Left ventricle myocardium superior (tissue), 1 donor: Measurements from ENCODE around the gene TMEM53. TPM values are rescaled to one million over a fixed set of nuclear protein-coding genes. Genes with fewer than 3 reads are reported as not detected.

Experiments
- ATAC-seq: fragments of 200-7000 bp; cut with Tn5 transposase; one replicate; pipeline ENCODE4 v1.9.1; 2020; ENCODE audit warnings: mild to moderate bottlenecking, moderate library complexity
- DNase-seq: peaks from one replicate; pipeline ENCODE4 v3.0.0-alpha.2; 2020
- intact Hi-C: fragments of 100-400 bp; cut with micrococcal nuclease; formaldehyde crosslinking; loops from one replicate; pipeline ENCODE4 v1.11.0; 2022
- long read RNA-seq: library from polyadenylated mRNA; unstranded; transcript quantifications from one replicate; pipeline ENCODE4 v2.0.0, GENCODE V29; 2021
- total RNA-seq: library from RNA; stranded (reverse); fragmentation: NEBNext Ultra II Directional; extraction: Animal tissue kit (Norgen Biotek cat#: 25700); gene quantifications from one replicate; pipeline ENCODE4 v1.2.1, GENCODE V29; 2021
- donor health status: DM: no; HTN: yes; CAD: no; lungs with severe emphysema.

TMEM53 gene
- total RNA-seq = 9.1 TPM
- long read RNA-seq, transcript TMEM53-202 (3 exons, 2,310 nt) = major isoform, 5 of 18 reads
- long read RNA-seq, partial matches to known transcripts = 2 of 18 reads
- long read RNA-seq, other reads (novel, unspliced or antisense) = 4 of 18 reads

DNA sequence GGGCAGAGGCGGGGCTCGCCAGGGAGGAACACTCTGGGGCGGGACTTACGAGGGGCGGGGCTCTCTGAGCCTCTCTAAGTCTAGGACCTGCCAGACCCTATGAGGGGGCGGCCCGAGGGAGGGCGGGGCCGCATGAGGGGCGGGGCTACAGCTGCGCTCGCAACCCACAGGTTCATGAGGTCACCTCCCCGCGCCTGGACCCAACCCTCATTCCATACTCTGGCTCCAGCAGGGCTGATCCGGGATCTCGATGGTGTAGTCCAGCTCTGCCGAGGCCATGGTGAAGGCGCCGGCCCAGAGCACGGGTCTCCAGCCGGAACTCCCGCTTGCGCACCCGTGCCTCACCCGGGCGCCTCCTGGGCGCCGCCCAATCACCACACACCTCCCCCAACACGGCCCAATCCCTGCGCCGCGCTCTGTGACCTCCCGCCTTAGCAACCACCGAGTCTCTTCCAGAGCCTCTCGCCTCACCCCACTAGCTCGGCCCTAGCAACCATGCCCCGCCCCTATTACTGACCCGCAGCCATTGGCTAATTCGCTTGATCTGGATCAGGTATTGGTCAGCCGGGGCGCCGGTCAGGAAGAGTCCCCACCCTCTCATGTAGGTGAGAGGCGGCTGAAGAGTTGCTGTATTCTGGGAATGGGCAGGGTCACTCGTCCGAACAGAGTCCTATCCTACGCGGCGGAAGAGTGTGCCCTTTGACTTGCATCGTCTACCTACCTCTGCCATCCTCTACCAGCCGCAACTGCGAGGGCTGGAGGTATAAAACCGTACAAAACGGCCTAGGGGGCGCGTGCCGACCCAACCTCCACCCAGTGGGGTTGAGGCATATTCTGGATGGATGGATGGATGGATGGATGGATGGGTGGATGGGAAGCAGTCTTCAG lies at the start of gene TMEM53, which contains the start of gene ARMH1:
TSS of gene TMEM53 (minus strand) at position 369 of the 888 bp plus-strand sequence. CDS start at position 279, 90 bp downstream.
TSS of gene ARMH1 (plus strand) at position 602 of the 888 bp plus-strand sequence. CDS start 14,984 bp downstream, outside the sequence.
- ATAC-seq (peak; percentile 96), DNase-seq (peak; percentile 99)
- intact Hi-C loops = no loop called here

DNA sequence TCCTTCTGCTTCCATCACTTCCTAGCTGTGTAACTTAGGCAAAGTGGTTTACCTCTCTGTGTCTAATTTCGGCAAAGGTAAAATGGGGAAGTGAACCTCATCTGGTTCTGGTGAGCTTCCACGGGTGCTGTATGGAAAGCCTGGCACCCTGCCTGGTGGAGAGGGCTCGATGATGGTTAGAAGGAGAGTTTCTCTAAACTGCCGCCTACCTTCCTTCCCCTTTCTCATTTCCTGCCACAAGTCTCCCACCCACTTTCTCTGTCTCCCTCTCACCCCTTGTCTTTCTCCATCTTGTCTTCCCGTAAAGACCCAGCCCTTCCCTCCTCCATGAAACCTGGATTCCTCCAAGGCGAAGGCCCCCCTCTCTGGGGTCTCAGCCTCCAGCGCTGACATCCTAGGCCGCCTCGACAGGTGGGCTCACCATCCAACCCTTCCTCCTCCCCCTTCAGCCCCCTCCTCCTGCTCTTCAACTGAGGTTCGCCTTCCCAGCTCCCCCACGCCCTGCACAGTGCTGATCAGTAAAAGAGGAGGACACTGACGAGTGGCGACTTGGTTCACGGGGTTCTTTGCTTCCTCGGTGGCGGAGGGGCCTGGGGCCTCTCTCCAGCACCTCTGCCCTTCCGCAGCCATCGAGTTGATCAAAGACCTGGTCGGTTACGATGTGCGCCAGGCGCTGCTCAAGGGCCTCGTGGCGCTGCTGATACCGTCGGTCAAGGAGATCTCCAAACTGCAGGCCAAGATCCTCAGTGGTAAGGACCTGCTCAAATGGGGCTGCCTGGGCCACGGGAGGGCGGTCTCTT lies 49.4 kb upstream of the TMEM53 start:
- peak; percentile 46 for DNase-seq
- intact Hi-C loops = no loop called here

DNA sequence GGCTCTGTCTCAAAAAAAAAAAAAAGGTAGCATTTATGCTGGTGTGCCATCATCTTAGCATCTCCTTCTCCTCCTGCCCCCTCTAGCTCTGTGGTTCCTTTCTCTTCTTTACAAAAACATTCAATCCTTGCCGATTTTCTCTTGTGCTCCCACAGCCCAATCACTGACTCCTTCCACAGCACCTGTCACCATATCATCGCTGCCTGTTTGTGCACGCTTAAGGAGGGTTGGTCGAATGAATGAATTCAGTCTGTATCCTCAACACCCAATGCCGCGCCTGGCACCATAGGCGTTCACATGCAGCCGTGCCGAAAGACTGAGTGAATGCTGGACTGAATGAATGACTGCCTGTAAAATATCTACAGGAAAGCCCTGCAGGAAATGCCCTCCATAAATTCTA lies 48.8 kb upstream of the TMEM53 start:
- DNase-seq (no peak), ATAC-seq (no peak)
- intact Hi-C loops = no loop called here

More for the DNA sequence above, 49.4 kb upstream of the TMEM53 start:
- ATAC-seq = no peak

DNA sequence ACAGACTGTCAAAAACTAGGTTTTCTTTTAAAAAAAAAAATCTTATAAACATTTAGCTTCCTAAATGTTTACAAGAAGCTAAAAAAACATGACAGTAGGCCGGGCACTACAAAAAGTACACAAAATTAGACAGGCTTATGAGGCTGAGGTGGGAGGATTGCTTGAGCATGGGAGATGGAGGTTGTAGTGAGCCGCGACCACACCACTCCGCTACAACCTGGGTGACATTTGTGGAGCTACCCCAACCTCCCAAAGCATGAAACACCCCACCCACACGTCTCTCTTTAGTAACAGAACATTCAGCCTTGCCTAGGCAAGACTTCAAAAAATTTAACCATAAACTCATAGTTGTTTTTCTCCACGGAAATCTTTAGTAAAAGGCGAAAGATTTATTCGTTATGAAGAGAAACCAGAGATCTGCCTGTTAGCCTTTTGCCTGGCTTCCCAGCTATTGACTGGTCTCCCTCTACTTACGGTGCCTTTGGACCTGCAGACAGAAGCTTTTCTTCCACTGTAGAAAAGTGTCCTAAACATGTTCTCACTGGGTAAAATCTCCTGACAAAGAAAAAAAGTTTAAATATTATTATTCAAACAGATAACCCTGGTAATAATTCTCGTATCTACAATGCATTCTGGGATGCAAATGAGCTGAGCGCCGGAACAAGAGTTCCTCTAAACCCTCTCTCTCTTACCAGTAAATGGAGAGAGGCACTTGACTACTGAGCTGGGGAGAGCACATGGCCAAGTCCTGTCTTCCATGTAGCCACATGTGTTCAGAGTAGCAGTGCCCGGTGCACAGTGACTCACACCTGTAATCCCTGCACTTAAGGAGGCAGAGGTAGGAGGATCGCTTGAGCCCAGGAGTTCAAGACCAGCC lies 47.4 kb upstream of the TMEM53 start:
- no peak for DNase-seq
- ATAC-seq = peak; percentile 74
- intact Hi-C loops = no loop called here

DNA sequence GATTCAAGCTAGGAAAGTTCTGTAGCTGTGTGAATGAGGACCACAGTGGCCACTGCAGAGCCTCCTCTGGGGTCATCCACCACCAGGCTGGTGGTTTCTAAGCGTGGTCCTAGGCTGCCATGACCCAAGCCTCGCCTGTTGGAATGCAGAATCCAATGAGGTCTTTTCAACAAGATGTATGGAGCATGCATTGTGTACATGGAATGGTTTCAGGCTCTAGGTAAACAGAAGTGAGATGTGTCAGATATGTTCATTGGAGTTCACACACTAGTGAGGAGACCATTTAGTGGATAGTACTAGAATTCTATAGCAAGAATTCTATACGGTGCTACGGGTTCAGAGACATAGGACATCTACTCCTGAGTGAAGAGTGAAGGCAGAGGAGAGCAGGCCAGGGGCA lies 46.0 kb upstream of the TMEM53 start:
- intact Hi-C loops = no loop called here

DNA sequence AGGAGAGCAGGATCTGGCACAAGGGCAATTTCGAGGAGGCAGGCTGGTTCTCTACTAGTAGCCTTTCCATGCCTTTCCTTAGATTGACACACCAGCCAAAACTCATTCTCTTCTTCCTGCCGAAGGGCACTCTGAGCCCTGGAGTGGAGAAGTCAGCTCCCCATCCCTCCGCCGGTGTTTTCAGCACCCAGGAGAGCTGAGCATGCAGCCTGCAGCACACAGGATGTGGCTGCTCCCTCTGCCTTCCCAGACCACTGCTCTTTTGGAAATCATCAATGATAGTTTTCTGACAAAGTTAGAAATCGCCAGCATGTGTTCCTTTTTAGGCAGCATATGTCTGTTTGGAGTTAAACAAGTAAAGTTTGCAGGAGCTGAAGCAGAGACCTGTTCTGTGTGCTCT lies 45.0 kb upstream of the TMEM53 start:
- no peak for ATAC-seq
- intact Hi-C loops = no loop called here
- DNase-seq = no peak

More for the DNA sequence above, 46.0 kb upstream of the TMEM53 start:
- ATAC-seq = no peak
- DNase-seq = no peak

DNA sequence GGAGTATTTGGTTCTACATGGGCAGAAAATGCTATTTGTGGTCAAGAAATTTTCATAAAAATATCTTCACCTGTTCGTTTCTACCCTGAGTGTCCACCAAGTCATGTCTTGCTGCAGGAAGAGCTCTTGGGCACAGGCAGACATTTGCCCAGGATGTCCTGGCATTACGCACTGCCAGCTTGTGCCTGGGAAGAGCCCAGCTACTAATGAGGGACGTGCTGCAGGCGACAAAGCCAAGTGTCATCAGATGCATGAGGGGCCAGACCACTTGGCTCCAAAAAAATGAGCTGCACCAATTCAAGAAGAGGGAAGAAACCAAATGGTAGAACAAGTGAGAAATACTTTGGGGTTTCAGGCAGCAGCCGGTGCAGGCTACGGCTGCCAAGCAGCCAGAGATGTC lies 43.8 kb upstream of the TMEM53 start:
- intact Hi-C loops = no loop called here
- ATAC-seq (no peak), DNase-seq (no peak)

DNA sequence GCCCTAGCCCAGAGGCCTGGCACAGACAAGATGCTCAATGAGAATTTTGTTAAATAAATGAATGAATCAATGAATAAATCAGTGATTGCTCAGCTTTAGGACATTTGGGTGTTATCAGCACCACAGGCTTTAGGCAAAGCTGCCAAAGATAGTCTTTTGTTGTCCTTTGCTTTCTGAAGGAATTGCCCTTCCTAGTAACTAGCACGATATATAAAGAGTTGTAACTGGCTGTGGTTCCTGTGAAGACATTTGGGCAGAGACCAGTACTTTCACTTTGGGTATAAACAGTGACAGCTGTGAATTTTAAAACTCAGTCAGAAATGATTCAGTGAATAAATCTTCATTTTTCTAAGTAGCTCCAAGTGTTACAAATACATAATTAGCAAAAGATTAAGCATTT lies 43.4 kb upstream of the TMEM53 start:
- intact Hi-C loops = no loop called here
- DNase-seq (no peak), ATAC-seq (no peak)

DNA sequence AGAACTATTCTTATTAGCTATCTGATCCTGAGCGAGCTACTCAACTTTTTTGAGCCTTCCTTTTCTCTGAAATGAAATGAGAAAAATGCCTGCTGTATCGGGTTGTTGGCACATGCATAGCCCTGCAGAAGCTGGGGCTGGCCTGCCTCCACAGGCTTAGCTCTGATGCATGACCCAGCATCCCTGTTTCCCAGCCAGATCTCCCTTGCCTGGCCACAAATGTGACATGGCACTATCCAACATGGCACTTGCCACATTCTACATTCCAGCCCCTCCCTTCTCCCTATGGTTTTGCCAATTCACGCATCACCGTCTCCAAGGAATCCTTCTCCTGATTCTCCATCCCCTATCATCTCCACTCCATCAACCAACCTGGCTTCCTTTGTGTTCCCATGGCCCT lies 42.9 kb upstream of the TMEM53 start:
- intact Hi-C loops = no loop called here
- DNase-seq = no peak

DNA sequence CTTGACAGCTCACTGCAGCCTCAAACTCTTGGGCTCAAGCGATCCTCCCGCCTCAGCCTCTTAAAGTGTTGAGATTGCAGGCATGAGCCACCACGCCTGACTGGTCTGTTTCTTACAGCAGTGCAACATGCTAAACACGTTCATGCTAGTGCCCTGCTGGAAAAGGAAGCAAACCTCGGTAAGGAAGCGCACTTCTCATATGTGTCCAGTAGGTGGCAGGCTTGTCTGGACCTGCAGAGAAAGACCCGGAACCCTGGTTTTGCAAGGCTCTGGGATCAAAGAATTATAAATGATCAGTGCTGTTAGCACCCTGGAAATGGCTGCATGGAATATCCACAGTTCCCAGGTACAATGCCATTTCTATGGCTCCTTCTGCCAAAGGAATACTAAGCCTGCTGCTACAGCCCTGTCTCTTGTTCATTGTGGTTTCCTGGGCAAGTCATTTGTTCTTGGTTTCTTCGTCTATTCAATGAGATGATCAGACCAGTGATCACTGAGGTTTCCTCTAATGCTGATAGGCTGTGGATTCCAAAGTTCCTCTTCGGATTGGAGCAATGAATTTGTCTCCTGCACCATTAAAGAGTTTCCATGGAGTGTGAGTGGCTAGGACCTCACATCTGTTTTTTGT lies 40.8 kb upstream of the TMEM53 start:
- intact Hi-C loops = no loop called here
- DNase-seq = no peak
- ATAC-seq = peak; percentile 80

More for the DNA sequence above, 42.9 kb upstream of the TMEM53 start:
- no peak for ATAC-seq

DNA sequence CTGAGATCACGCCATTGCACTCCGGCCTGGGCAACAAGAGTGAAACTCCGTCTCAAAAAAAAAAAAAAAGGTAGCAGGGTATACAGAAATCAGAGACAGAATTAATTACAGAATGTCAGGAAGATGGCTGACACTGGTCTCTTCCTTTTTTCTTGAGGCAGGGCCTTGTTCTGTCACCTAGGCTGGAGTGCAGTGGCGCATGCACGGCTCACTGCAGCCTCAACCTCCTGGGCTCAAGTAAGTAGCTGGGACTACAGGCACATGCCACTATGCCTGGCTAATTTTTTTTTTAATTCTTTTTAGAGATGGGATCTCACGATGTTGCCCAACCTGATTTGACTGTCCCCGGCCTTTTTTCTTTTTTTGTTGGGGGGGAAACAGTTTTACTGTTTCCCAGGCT lies 40.3 kb upstream of the TMEM53 start:
- no peak for DNase-seq
- intact Hi-C loops = no loop called here
- no peak for ATAC-seq

DNA sequence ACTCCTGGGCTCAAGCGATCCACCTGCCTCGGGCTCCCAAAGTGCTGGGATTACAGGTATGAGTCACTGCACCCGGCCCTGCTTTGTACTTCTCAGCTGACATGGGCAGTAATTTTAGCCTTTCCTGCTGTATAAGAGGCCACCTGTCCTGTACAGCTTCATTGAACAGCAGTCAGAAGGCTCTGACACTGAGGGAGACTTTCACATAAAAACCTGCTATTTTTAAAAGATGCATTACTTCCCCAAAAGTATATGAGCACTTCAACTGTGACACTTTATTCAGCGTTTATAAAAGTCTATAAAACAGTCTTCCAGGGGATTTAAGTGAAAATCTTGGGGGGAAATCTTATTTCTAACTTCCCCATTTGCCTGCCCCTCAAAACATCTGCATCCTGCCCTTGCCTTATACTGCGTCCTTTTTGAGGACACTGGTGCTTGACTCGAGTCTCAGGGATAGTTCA lies 39.1 kb upstream of the TMEM53 start:
- DNase-seq (no peak), ATAC-seq (no peak)
- intact Hi-C loops = no loop called here

DNA sequence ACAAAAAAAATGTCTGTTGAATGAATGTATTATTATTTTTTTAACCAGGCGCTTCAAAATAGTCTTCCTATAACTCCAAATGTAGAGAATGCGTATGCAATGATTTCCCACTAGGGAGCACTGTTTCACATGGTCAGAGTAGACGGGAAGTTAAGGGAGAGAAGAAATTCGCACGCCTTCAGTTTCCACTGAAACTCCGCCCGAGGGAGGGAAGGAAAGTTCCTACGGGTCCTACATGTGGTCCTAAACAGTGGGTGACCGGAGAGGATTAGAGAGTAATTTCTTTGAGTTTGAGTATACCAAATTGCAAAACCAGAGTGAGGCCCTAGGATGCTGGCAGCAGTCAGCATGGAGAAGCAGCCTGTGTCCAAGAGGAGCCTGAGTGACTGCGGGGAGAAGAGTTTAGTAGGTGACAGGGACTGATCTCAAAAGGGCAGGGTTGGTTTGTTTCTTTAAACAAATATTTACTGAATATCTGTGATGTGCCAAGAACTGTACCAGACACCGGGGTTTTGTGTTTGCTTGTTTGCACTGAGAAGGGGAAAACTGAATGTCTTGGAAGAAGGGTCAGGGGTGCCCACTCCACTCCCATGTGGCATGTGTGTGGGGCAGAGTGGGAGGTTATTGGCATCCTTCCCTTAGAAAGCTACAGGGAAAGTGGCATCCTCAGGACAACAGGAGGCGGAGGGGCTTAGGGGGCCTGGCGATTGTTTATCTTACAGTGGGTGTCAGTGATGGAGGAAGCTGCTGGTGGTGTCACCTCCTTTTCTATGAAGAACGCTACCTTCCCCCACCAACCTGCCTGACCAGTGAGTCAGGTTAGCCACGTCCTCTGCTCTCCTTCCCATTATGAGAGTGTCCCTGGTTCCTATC lies 33.9 kb upstream of the TMEM53 start:
- ATAC-seq (peak; percentile 76), DNase-seq (no peak)
- intact Hi-C loops = no loop called here

DNA sequence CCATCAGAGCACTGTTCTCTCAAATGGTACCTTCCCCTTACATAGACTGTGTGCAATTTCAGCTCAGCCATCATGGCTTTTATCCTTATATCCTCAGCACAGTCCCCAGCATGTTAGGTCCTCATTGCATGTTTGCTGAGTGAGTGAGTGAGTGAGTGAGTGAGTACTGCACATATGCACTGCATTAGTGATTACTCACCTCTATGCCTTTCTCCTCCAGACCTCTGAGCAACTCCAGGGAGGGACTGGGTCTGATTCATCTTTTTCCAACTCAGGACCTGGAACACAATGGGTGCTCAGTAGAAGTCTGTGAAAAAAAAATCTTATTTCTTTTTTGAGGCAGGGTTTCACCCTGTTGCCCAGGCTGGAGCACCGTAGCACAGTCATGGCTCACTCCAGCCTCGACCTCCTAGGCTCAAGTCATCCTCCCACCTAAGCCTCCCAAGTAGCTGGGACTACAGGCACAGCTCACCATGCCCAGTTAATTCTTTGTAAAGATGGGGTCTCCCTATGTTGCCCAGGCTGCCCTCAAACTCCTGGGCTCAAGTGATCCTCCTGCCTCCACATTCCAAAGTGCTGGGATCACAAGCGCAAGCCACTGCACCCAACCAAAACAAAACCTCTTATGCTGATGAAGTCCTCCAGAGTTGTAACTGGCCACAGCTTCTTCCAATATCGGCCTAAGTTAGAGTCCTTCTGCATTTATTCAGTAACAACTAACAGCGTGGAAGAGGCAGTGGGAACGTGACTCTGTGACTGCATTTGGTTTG lies 33.0 kb upstream of the TMEM53 start:
- no peak for ATAC-seq

DNA sequence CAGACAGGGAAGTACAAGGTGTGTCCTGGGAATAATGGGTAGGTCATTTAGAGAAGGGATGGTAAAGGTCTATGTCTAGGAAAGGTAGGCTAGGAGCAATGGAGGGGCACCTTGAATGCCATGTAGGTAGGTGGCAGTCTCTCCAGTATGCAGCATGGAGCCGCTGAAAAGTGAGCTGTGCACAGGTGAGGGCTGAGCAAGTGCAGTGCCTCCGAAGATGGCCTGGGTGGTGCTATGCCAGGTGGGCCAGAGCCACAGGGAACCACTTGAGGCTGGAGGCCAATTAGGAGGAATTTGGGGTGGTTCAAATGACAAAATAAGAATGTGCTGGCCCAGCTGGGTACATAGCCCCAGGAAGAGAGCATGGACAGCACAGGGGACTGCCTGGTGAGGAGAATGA lies 31.7 kb upstream of the TMEM53 start:
- no peak for ATAC-seq
- intact Hi-C loops = no loop called here
- DNase-seq = no peak

More for the DNA sequence above, 33.0 kb upstream of the TMEM53 start:
- intact Hi-C loops = no loop called here
- no peak for DNase-seq

DNA sequence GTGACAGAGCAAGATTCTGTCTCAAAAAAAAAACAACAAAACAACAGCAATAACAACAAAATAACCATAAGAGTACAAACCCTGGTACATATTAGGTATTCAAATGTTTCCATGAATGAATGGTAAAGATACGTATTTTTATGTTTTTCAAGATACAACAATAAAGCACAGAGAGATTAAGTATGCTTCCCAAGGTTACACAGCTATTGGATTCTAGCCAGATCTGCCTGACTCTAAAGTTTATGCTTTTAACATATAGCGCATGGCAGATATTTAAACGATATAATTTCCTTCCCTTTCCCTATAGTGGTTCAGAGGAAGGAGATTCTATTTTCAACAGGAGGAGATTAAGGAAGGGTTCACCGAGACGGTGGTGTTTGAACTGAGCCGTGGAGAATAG lies 31.2 kb upstream of the TMEM53 start:
- ATAC-seq = no peak
- no peak for DNase-seq
- intact Hi-C loops = no loop called here

DNA sequence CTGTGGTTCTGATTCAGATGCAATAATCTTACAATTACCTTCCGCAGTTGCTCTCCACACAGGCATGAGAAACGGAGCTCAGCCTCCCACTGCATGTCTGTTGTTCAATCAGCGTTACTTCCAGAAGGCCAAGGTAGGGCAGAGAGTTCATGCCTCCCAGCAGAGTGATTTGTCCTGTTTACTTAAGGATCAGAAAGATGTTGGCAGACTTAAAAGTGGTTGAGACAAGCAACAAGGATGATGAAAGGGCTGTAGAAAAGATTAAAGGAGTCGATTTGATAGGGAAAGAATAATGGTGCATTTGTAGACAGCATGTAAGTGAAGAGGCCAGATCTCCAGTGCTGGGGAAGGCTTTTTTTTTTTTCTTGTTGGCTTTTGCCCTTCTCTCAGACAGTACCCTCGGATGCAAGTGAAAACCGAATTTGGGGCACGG lies 26.9 kb upstream of the TMEM53 start:
- no peak for ATAC-seq
- intact Hi-C loops = no loop called here
- no peak for DNase-seq
